GM12891 (cell line): Measurements from ENCODE around the gene ADCY3.

Source experiments
- POLR2A ChIP-seq: IDR thresholded peaks from 2 replicates; pipeline ENCODE4 v1.6.1; 2011; ENCODE audit warnings: low read depth, low read length, control low read depth
- POLR2AphosphoS5 ChIP-seq: IDR thresholded peaks from 2 replicates; pipeline ENCODE4 v1.6.1; 2011; ENCODE audit warnings: low read depth, low read length, control low read depth
- SPI1 ChIP-seq: IDR thresholded peaks from 2 replicates; pipeline ENCODE4 v1.6.1; 2011; ENCODE audit warnings: low read depth, low read length, control low read depth
- TAF1 ChIP-seq: IDR thresholded peaks from 2 replicates; pipeline ENCODE4 v1.6.1; 2011; ENCODE audit warnings: low read depth, low read length, control low read depth

- TF ChIP-seq POLR2A (no peak), POLR2AphosphoS5 (no peak), TAF1 (no peak), SPI1 (no peak)
These were observed 25.9 kb upstream of the ADCY3 start for GRCh38 chr2:24945907-24946306.
